SU-DHL-6 (cell line): ENCODE measurements around the gene C1orf52.

Experiments used
- EZH2phosphoT487 ChIP-seq: fragments of 200-600 bp; sonication (generic), shearing (Covaris generic); conservative IDR thresholded peaks from 2 replicates; pipeline ENCODE4 v1.6.1; 2018; ENCODE audit warnings: mild to moderate bottlenecking, antibody characterized with exemption, low read length, moderate library complexity, mixed read lengths
- TF ChIP-seq, protein P1 (sequence below): fragments of 200-600 bp; sonication (generic); IDR thresholded peaks from one replicate; pipeline ENCODE4 v1.5.1; 2017; ENCODE audit warnings: antibody characterized with exemption, mild to moderate bottlenecking, low read length, moderate library complexity; ENCODE audit not compliant: insufficient read depth, poor library complexity, severe bottlenecking

- TF ChIP-seq, protein P1, sequence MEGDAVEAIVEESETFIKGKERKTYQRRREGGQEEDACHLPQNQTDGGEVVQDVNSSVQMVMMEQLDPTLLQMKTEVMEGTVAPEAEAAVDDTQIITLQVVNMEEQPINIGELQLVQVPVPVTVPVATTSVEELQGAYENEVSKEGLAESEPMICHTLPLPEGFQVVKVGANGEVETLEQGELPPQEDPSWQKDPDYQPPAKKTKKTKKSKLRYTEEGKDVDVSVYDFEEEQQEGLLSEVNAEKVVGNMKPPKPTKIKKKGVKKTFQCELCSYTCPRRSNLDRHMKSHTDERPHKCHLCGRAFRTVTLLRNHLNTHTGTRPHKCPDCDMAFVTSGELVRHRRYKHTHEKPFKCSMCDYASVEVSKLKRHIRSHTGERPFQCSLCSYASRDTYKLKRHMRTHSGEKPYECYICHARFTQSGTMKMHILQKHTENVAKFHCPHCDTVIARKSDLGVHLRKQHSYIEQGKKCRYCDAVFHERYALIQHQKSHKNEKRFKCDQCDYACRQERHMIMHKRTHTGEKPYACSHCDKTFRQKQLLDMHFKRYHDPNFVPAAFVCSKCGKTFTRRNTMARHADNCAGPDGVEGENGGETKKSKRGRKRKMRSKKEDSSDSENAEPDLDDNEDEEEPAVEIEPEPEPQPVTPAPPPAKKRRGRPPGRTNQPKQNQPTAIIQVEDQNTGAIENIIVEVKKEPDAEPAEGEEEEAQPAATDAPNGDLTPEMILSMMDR, result no peak
- no peak for TF ChIP-seq EZH2phosphoT487
Measured at GRCh38 chr1:85243372-85243771, 16.1 kb downstream of the C1orf52 start.
